ENCODE measurements around the gene RO60. TPM values are rescaled to one million over a fixed set of nuclear protein-coding genes. Genes with fewer than 3 reads are reported as not detected.

Gene RO60
- total and polyA plus RNA-seq, 2 of the 13 experiments (the other 11 are each of a cell fraction or from before 2014, with no cell fraction given) = 20.3 to 53.7 TPM

GRCh38 chr1:193087893-193088292 is 28.5 kb downstream of the RO60 start:
- no peaks in the 10 kb centered on the region for H3K4me1 ChIP-seq (ENCODE audit: insufficient read depth, low read length)
- no peak overlapping the region for H3K27ac ChIP-seq (ENCODE audit: extremely low read length, insufficient read depth, low read length)
- 66% methylated on average over 3 of the region's 3 CpGs for WGBS (ENCODE audit: low lambda C conversion rate)
- FAIRE-seq = no peak
- H2AFZ ChIP-seq (ENCODE audit: low read length) = no peak overlapping the region
- no TSS peak for BruUV-seq (replicated peaks)
- H3K27me3 ChIP-seq (ENCODE audit: control insufficient read depth in 1 of 2, insufficient read depth in 2 of 2, low read length in 2 of 2) = no peaks in the 10 kb centered on the region
- no peak for ATAC-seq
- no peak for DNase-seq (ENCODE audit: low spot score)
- no peak overlapping the region for H3K9ac ChIP-seq (ENCODE audit: insufficient read depth, low read depth, low read length)
- TF ChIP-seq PATZ1 (CRISPR knock-in tag; IDR thresholded peaks at IDR 0.05) = no peak
- in situ Hi-C loops (cut with HindIII; ENCODE audit: extremely low pct_ligation_motif_present, low pct_unique_long_range_greater_than_20kb) = no loop called here
- no peaks in the 10 kb centered on the region for H3K9me3 ChIP-seq (ENCODE audit: low read length)
- H3K4me2 ChIP-seq (ENCODE audit: low read depth, low read length) = no peak overlapping the region
- no peaks in the 10 kb centered on the region for H4K20me1 ChIP-seq (ENCODE audit: insufficient read depth, low read length)
- POLR2A ChIA-PET = no interaction called here
- H3K79me2 ChIP-seq (ENCODE audit: insufficient read depth, low read length) = no peaks in the 10 kb centered on the region
- H3K4me3 ChIP-seq (replicated peaks in 1 of 3; ENCODE audit: insufficient read depth in 1 of 3, low read depth in 2 of 3, low read length in 3 of 3) = no peak overlapping the region
- intact Hi-C loops (cut with micrococcal nuclease; ENCODE audit: unreplicated experiment) = no loop called here
- CTCF ChIA-PET (ENCODE audit: low intra/inter-chr PET ratio, low total read pairs) = no interaction called here
- H3K36me3 ChIP-seq (replicated peaks in 1 of 2; ENCODE audit: control insufficient read depth in 1 of 2, insufficient read depth in 2 of 2, low read length in 2 of 2) = peaks cover 2 to 31% of the 10 kb centered on the region in 2 experiments; a peak in 3 of 5 replicates

GRCh38 chr1:193090865-193091264 is 31.5 kb downstream of the RO60 start:
- 97% methylated on average over 1 of the region's 1 CpG for WGBS (ENCODE audit: low lambda C conversion rate)
- Histone ChIP-seq H3K4me3 (replicated peaks in 1 of 3; ENCODE audit: insufficient read depth in 1 of 3, low read depth in 2 of 3, low read length in 3 of 3) (no peak overlapping the region), H3K4me2 (ENCODE audit: low read depth, low read length) (no peak overlapping the region), H3K9ac (ENCODE audit: insufficient read depth, low read depth, low read length) (no peak overlapping the region), H3K4me1 (ENCODE audit: insufficient read depth, low read length) (no peaks in the 10 kb centered on the region), H4K20me1 (ENCODE audit: insufficient read depth, low read length) (no peaks in the 10 kb centered on the region), H3K36me3 (replicated peaks in 1 of 2; ENCODE audit: control insufficient read depth in 1 of 2, insufficient read depth in 2 of 2, low read length in 2 of 2) (peaks cover 0 to 10% of the 10 kb centered on the region in 2 experiments; a peak in 2 of 5 replicates), H3K9me3 (ENCODE audit: low read length) (no peaks in the 10 kb centered on the region), H2AFZ (ENCODE audit: low read length) (no peak overlapping the region), H3K27ac (ENCODE audit: extremely low read length, insufficient read depth, low read length) (no peak overlapping the region), H3K27me3 (ENCODE audit: control insufficient read depth in 1 of 2, insufficient read depth in 2 of 2, low read length in 2 of 2) (no peaks in the 10 kb centered on the region), H3K79me2 (ENCODE audit: insufficient read depth, low read length) (no peaks in the 10 kb centered on the region)
- DNase-seq (ENCODE audit: low spot score) = no peak
- ATAC-seq = no peak
- FAIRE-seq = no peak
- no TSS peak for BruUV-seq (replicated peaks)
- CTCF ChIA-PET (ENCODE audit: low intra/inter-chr PET ratio, low total read pairs) = no interaction called here
- in situ Hi-C loops (cut with HindIII; ENCODE audit: extremely low pct_ligation_motif_present, low pct_unique_long_range_greater_than_20kb) (no loop called here), intact Hi-C loops (cut with micrococcal nuclease; ENCODE audit: unreplicated experiment) (no loop called here)
- POLR2A ChIA-PET = no interaction called here
- TF ChIP-seq ZHX2 (IDR thresholded peaks at IDR 0.05; ENCODE audit: low read depth) (no peak), ZHX2 (CRISPR knock-in tag; IDR thresholded peaks at IDR 0.05; ENCODE audit: borderline replicate concordance) (no peak), HDAC1 (CRISPR knock-in tag; IDR thresholded peaks at IDR 0.05) (no peak), ZNF790 (CRISPR knock-in tag; IDR thresholded peaks at IDR 0.05; ENCODE audit: borderline replicate concordance) (no peak), MBD4 (IDR thresholded peaks at IDR 0.05; ENCODE audit: borderline replicate concordance, low read length) (no peak), TEAD3 (CRISPR knock-in tag; optimal IDR thresholded peaks at IDR 0.05; ENCODE audit: borderline replicate concordance) (no peak), RCOR2 (CRISPR knock-in tag; IDR thresholded peaks at IDR 0.05) (no peak), DPF2 (CRISPR knock-in tag; IDR thresholded peaks at IDR 0.05; ENCODE audit: borderline replicate concordance, low read depth) (no peak), POLR2A (IDR thresholded peaks at IDR 0.05; ENCODE audit: insufficient read depth in 1 of 2, low read depth in 2 of 2, low read length in 2 of 2) (no peak), ZNF83 (CRISPR knock-in tag; IDR thresholded peaks at IDR 0.05; ENCODE audit: borderline replicate concordance) (no peak), GATAD2A (CRISPR knock-in tag; IDR thresholded peaks at IDR 0.05) (no peak), REXO4 (CRISPR knock-in tag; IDR thresholded peaks at IDR 0.05; ENCODE audit: borderline replicate concordance) (no peak)

All from HepG2 (cell line).